ENCODE results near the gene FGA. TPM values are rescaled to one million over a fixed set of nuclear protein-coding genes. Genes with fewer than 3 reads are reported as not detected.

Gene FGA
- total and polyA plus RNA-seq, 9 of the 15 experiments (the other 6 are each of a cell fraction or from before 2014, with no cell fraction given), result 0.04 to 2.5 (median 0.07) TPM; not detected in 5

GRCh38 chr4:154620111-154620510 lies 29.6 kb upstream of the FGA start:
- H4K20me1 ChIP-seq (replicated peaks; ENCODE audit: control insufficient read depth, insufficient read depth, low read length), result no peaks in the 10 kb centered on the region
- ATAC-seq (no peak), FAIRE-seq (no peak), DNase-seq (ENCODE audit: extremely low read depth in 1 of 4, low spot score in 3 of 4) (no peak)
- no peaks in the 10 kb centered on the region for H3K36me3 ChIP-seq (ENCODE audit: control insufficient read depth, insufficient read depth, low read length)
- ChIA-PET POLR2A (interaction anchor here (0.7 to 1.3 kb wide), 3 partner anchors 56 to 68 kb away, joined by 3 to 5 read pairs (median 3); no protein-coding TSS in a partner anchor), CTCF (ENCODE audit: low intra/inter-chr PET ratio) (no interaction called here)
- peaks cover 0 to 4% of the 10 kb centered on the region in 2 experiments; a peak in 2 of 5 replicates for H3K27me3 ChIP-seq (ENCODE audit: control insufficient read depth in 2 of 2, insufficient read depth in 2 of 2, low read length in 2 of 2)
- no peak overlapping the region for H3K27ac ChIP-seq (ENCODE audit: extremely low read depth, low read depth, low read length)
- H2AFZ ChIP-seq (ENCODE audit: low read depth, low read length), result no peak overlapping the region
- in situ Hi-C loops (cut with MboI), result loop anchor here (10.0 kb wide), 1 partner anchor 1305 kb away; no protein-coding TSS in a partner anchor
- no TSS peak for BruUV-seq (replicated peaks)
- WGBS (ENCODE audit: insufficient coverage, low coverage, missing lambda C conversion rate), result 0% methylated on average over 1 of the region's 1 CpG
- H3K4me1 ChIP-seq (replicated peaks in 1 of 2; ENCODE audit: control insufficient read depth in 2 of 2, insufficient read depth in 2 of 2, low read length in 2 of 2), result no peaks in the 10 kb centered on the region
- intact Hi-C loops (cut with micrococcal nuclease), result loop anchor here (10.0 kb wide), 1 partner anchor 755 kb away; the partner anchor contains the start of gene MAP9
- no peak overlapping the region for H3K4me2 ChIP-seq (ENCODE audit: insufficient read depth, low read length)
- H3K79me2 ChIP-seq (ENCODE audit: control insufficient read depth, insufficient read depth, low read length), result no peaks in the 10 kb centered on the region
- no peak overlapping the region for H3K4me3 ChIP-seq
- H3K9me1 ChIP-seq (ENCODE audit: control insufficient read depth, insufficient read depth, low read length), result no peaks in the 10 kb centered on the region
- H3K9ac ChIP-seq (ENCODE audit: insufficient read depth in 1 of 2, low read depth in 2 of 2, low read length in 2 of 2), result no peak overlapping the region
- H3K9me3 ChIP-seq (replicated peaks; ENCODE audit: control insufficient read depth, insufficient read depth, low read depth, low read length), result no peaks in the 10 kb centered on the region
- TF ChIP-seq YBX1 (IDR thresholded peaks at IDR 0.05) (no peak), ILF3 (IDR thresholded peaks at IDR 0.05; ENCODE audit: borderline replicate concordance) (no peak), ZC3H4 (CRISPR knock-in tag; IDR thresholded peaks at IDR 0.05; ENCODE audit: borderline replicate concordance) (no peak), SOX6 (IDR thresholded peaks at IDR 0.05) (no peak), CREB1 (IDR thresholded peaks at IDR 0.05) (no peak), CREB1 (CRISPR knock-in tag; IDR thresholded peaks at IDR 0.05) (no peak), FOXP4 (CRISPR knock-in tag; IDR thresholded peaks at IDR 0.05; ENCODE audit: borderline replicate concordance) (no peak), HMGN3 (IDR thresholded peaks at IDR 0.05; ENCODE audit: borderline replicate concordance, extremely low read depth, insufficient read length, low read depth, low read length) (no peak), THRB (CRISPR knock-in tag; conservative IDR thresholded peaks at IDR 0.05) (no peak), SRSF3 (IDR thresholded peaks at IDR 0.05; ENCODE audit: insufficient read depth, low read length) (no peak), ZNF395 (CRISPR knock-in tag; IDR thresholded peaks at IDR 0.05) (no peak), RBFOX2 (IDR thresholded peaks at IDR 0.05; ENCODE audit: low read depth, low read length) (no peak), ZC3H8 (IDR thresholded peaks at IDR 0.05) (no peak), RBM14 (IDR thresholded peaks at IDR 0.05; ENCODE audit: borderline replicate concordance, insufficient read depth, low read depth, low read length) (no peak), ZNF57 (CRISPR knock-in tag; IDR thresholded peaks at IDR 0.05) (no peak), GTF2B (IDR thresholded peaks at IDR 0.05; ENCODE audit: extremely low read depth, insufficient read length) (no peak), GABPB2 (CRISPR knock-in tag; conservative IDR thresholded peaks at IDR 0.05) (no peak), PRPF4 (IDR thresholded peaks at IDR 0.05; ENCODE audit: insufficient read depth, low read depth, low read length, poor library complexity, severe bottlenecking) (no peak)

Measured in K562 (cell line).